ENCODE results near the gene EMP2. TPM values are rescaled to one million over a fixed set of nuclear protein-coding genes. Genes with fewer than 3 reads are reported as not detected.
A peak's percentile ranks its signal among the peaks of the same experiment; 100 is the strongest.

The EMP2 gene
- total and polyA plus RNA-seq, 8 donors, result 10.7 to 60.9 (median 38.8) TPM

DNA sequence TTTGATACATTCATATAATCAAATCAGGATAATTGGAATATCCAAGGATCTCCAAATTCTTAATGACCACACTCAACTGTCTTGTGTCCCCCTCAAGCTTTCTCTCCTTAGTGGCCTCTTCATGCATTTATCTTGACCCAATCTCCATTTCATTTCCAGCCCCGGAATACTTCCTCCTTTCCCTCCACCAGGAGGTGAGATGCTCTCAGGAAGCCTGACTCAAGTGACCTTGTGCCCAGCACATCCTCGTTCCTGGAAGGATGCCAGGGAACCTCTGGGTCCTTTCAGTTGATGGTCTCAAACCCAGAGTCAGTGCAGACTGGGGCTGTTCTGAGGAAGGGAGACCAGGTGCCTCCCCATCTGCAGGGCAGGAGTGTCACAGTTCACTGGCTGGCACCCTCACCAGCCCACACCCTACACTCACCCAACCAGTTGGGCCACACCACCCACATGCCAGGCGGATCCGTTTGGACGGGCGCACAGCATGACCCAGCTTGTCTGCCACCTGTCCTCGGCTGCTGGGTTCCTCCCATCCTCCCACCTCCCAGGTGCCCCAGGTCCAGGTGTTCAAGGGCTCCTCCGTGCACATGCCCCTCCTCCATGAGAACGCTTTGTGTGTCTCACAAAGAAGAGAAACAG is 14.0 kb upstream of the EMP2 start:
- WGBS, 5 donors, result 25 to 48% (median 28%) methylated on average over 9 of the region's 9 CpGs
- H3K27ac ChIP-seq, result peak overlapping the region in 1 of 5 donors; percentile 17
- H3K4me1 ChIP-seq, result peaks cover 0 to 24% (median 11%) of the 10 kb centered on the region in 4 donors
- H3K4me3 ChIP-seq, result no peak overlapping the region
- peak; percentile 61 to 79 for DNase-seq
- peaks cover 0 to 9% (median 0%) of the 10 kb centered on the region in 3 donors for H3K27me3 ChIP-seq
- no peaks in the 10 kb centered on the region for H3K36me3 ChIP-seq
- no peaks in the 10 kb centered on the region for H3K9me3 ChIP-seq
- TF ChIP-seq, protein P1, sequence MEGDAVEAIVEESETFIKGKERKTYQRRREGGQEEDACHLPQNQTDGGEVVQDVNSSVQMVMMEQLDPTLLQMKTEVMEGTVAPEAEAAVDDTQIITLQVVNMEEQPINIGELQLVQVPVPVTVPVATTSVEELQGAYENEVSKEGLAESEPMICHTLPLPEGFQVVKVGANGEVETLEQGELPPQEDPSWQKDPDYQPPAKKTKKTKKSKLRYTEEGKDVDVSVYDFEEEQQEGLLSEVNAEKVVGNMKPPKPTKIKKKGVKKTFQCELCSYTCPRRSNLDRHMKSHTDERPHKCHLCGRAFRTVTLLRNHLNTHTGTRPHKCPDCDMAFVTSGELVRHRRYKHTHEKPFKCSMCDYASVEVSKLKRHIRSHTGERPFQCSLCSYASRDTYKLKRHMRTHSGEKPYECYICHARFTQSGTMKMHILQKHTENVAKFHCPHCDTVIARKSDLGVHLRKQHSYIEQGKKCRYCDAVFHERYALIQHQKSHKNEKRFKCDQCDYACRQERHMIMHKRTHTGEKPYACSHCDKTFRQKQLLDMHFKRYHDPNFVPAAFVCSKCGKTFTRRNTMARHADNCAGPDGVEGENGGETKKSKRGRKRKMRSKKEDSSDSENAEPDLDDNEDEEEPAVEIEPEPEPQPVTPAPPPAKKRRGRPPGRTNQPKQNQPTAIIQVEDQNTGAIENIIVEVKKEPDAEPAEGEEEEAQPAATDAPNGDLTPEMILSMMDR (IDR thresholded peaks at IDR 0.05), result no peak
- TF ChIP-seq POLR2AphosphoS5 (IDR thresholded peaks at IDR 0.05), result peak in 2 of 3 donors; percentile 41 to 56
- intact Hi-C loops (cut with DNase I; ENCODE audit: low total_unique reads), result no loop called here

DNA sequence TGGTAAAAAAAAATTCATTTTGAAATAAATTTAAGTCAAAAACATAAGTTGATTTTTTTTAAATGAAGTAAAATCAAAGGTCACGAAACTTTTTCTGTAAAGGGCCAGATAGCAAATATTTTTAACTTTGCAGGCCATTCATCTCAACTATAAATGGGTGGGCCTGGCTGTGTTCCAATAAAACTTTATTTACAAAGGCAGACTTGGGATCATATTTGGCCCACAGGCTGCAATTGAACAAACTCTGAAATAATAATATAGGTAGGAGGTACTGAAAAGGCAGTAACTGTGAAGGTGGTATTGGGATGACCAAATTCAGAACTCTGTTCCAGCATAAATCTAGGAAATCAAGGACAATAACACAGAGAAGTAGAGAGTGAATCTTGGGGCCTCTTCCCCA is 12.2 kb upstream of the EMP2 start:
- Histone ChIP-seq H3K36me3 (no peaks in the 10 kb centered on the region), H3K27me3 (peaks cover 0 to 17% (median 0%) of the 10 kb centered on the region in 3 donors), H3K4me3 (no peak overlapping the region), H3K4me1 (peaks cover 0 to 9% (median 3%) of the 10 kb centered on the region in 4 donors), H3K27ac (no peak overlapping the region), H3K9me3 (no peaks in the 10 kb centered on the region)
- WGBS, 5 donors, result 62 to 87% (median 81%) methylated on average over 1 of the region's 1 CpG
- TF ChIP-seq POLR2AphosphoS5 (IDR thresholded peaks at IDR 0.05), result no peak
- no peak for TF ChIP-seq EP300 (IDR thresholded peaks at IDR 0.05)
- TF ChIP-seq POLR2A (IDR thresholded peaks at IDR 0.05), result no peak
- TF ChIP-seq, protein P1 (IDR thresholded peaks at IDR 0.05), result no peak
- DNase-seq, result no peak
- intact Hi-C loops (cut with DNase I; ENCODE audit: low total_unique reads), result no loop called here

GRCh38 chr16:10590342-10590741 is 9.9 kb upstream of the EMP2 start:
- Histone ChIP-seq H3K4me1 (peaks cover 0 to 7% (median 2%) of the 10 kb centered on the region in 4 donors), H3K9me3 (no peaks in the 10 kb centered on the region), H3K4me3 (no peak overlapping the region), H3K27ac (no peak overlapping the region), H3K36me3 (no peaks in the 10 kb centered on the region), H3K27me3 (peaks cover 0 to 24% (median 0%) of the 10 kb centered on the region in 3 donors)
- no peak for TF ChIP-seq POLR2AphosphoS5 (IDR thresholded peaks at IDR 0.05)
- no peak for TF ChIP-seq POLR2A (IDR thresholded peaks at IDR 0.05)
- no peak for TF ChIP-seq EP300 (IDR thresholded peaks at IDR 0.05)
- TF ChIP-seq, protein P1 (IDR thresholded peaks at IDR 0.05), result no peak
- WGBS, 5 donors, result 71 to 75% (median 74%) methylated on average over 4 of the region's 4 CpGs
- intact Hi-C loops (cut with DNase I; ENCODE audit: low total_unique reads), result no loop called here
- no peak for DNase-seq

GRCh38 chr16:10589109-10589508 is 8.7 kb upstream of the EMP2 start:
- TF ChIP-seq, protein P1 (IDR thresholded peaks at IDR 0.05), result no peak
- TF ChIP-seq POLR2A (IDR thresholded peaks at IDR 0.05), result no peak
- no peak for TF ChIP-seq POLR2AphosphoS5 (IDR thresholded peaks at IDR 0.05)
- TF ChIP-seq EP300 (IDR thresholded peaks at IDR 0.05), result no peak
- H3K36me3 ChIP-seq, result no peaks in the 10 kb centered on the region
- no peaks in the 10 kb centered on the region for H3K4me1 ChIP-seq
- no peak for DNase-seq
- H3K27ac ChIP-seq, result no peak overlapping the region
- intact Hi-C loops (cut with DNase I; ENCODE audit: low total_unique reads), result no loop called here
- no peaks in the 10 kb centered on the region for H3K9me3 ChIP-seq
- peaks cover 0 to 24% (median 0%) of the 10 kb centered on the region in 3 donors for H3K27me3 ChIP-seq
- no peak overlapping the region for H3K4me3 ChIP-seq
- 57 to 65% (median 61%) methylated on average over 5 of the region's 5 CpGs for WGBS, 5 donors
